ENCODE results near the gene ITPR3. TPM values are rescaled to one million over a fixed set of nuclear protein-coding genes. Genes with fewer than 3 reads are reported as not detected.

ITPR3 gene
- total and polyA plus RNA-seq, 2 donors (not counting 3 experiments of a cell fraction or from before 2014, with no cell fraction given): 28.8 to 52.2 TPM

DNA sequence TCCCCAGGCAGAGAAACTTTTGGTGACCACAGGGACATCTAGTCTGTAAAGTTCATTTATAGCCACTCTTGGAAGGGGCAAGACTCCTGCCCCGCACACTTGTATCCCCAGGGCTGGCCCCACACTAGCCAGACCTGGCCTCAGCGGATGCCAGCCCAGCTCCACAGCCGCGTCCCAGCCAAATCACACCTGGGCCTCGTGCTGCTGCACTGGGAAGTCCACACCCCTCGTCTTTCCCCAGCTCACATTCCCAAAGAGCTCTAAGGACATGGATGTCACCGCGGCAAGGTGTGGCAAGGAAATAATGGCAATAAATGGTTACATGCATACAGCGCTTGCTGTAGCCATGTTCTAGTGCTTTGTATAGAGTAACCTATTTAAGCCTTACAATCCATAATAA lies 117.0 kb downstream of the ITPR3 start:
- ChIA-PET POLR2A (no interaction called here), CTCF (interaction anchor here (1.1 kb wide), 1 partner anchor 9 kb away, joined by 3 read pairs; the partner anchor contains the start of gene IP6K3)
- Histone ChIP-seq H3K4me3 (replicated peaks in 1 of 3; ENCODE audit: insufficient read depth in 1 of 3, low read depth in 1 of 3, low read length in 3 of 3) (no peak overlapping the region), H3K27ac (ENCODE audit: insufficient read depth, low read depth, low read length) (no peak overlapping the region), H3K9ac (replicated peaks; ENCODE audit: extremely low read depth, insufficient read depth, low read length) (no peak overlapping the region), H3K36me3 (ENCODE audit: control insufficient read depth in 2 of 2, extremely low read depth in 1 of 2, insufficient read depth in 2 of 2, low read length in 2 of 2) (no peaks in the 10 kb centered on the region), H3K9me1 (replicated peaks; ENCODE audit: control insufficient read depth, extremely low read depth, insufficient read depth, low read length) (no peaks in the 10 kb centered on the region), H3K27me3 (ENCODE audit: control insufficient read depth in 2 of 2, insufficient read depth in 2 of 2, low read length in 2 of 2) (peaks cover 2 to 4% of the 10 kb centered on the region in 2 experiments), H3K4me1 (ENCODE audit: control insufficient read depth, extremely low read depth, insufficient read depth, low read length) (no peaks in the 10 kb centered on the region), H3K79me2 (ENCODE audit: control insufficient read depth, insufficient read depth, low read length) (no peaks in the 10 kb centered on the region), H4K20me1 (replicated peaks; ENCODE audit: control insufficient read depth, extremely low read depth, insufficient read depth, low read length) (no peaks in the 10 kb centered on the region), H3K4me2 (ENCODE audit: insufficient read depth, low read length) (no peak overlapping the region), H2AFZ (ENCODE audit: low read depth, low read length) (no peak overlapping the region), H3K9me3 (replicated peaks; ENCODE audit: control insufficient read depth, insufficient read depth, low read length) (no peaks in the 10 kb centered on the region)
- intact Hi-C loops (cut with micrococcal nuclease): no loop called here
- FAIRE-seq (no peak), DNase-seq (ENCODE audit: low read depth, low spot score) (no peak)
- TF ChIP-seq, protein P1, sequence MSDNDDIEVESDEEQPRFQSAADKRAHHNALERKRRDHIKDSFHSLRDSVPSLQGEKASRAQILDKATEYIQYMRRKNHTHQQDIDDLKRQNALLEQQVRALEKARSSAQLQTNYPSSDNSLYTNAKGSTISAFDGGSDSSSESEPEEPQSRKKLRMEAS (IDR thresholded peaks at IDR 0.05; ENCODE audit: insufficient read depth, insufficient read length): no peak
- TF ChIP-seq MYC (IDR thresholded peaks at IDR 0.05; ENCODE audit: low read depth, low read length) (no peak), GATA2 (IDR thresholded peaks at IDR 0.05; ENCODE audit: insufficient read depth, insufficient read length, low read depth, low read length) (no peak)
- no TSS peak for BruUV-seq (replicated peaks)
- dilution Hi-C loops (cut with MboI; ENCODE audit: extremely low pct_ligation_motif_present, low sequenced_read_pairs): no loop called here

DNA sequence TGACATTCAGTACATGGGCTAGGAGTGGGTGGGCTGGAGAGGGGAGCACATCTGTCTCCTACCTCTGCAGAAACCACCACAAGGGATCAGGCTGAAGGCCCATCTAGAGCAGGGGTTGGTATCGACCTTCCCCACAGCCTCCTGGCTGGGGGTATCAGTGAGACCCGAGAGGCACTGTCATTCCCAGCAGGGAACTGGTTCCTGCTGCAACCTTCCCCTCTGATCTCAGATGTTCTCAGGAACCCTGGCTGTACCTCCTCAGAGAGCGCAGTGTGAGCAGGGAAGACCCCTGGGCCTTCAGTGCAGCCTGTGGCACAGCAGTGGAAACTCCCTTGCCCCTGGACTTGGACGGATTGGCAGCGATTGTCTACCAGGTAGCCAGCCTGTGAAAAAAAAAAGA lies 117.8 kb downstream of the ITPR3 start:
- Histone ChIP-seq H3K4me2 (ENCODE audit: insufficient read depth, low read length) (no peak overlapping the region), H3K4me1 (ENCODE audit: control insufficient read depth, extremely low read depth, insufficient read depth, low read length) (no peaks in the 10 kb centered on the region), H3K79me2 (ENCODE audit: control insufficient read depth, insufficient read depth, low read length) (no peaks in the 10 kb centered on the region), H3K4me3 (replicated peaks in 1 of 3; ENCODE audit: insufficient read depth in 1 of 3, low read depth in 1 of 3, low read length in 3 of 3) (no peak overlapping the region), H3K36me3 (ENCODE audit: control insufficient read depth in 2 of 2, extremely low read depth in 1 of 2, insufficient read depth in 2 of 2, low read length in 2 of 2) (no peaks in the 10 kb centered on the region), H3K9ac (replicated peaks; ENCODE audit: extremely low read depth, insufficient read depth, low read length) (no peak overlapping the region), H3K9me3 (replicated peaks; ENCODE audit: control insufficient read depth, insufficient read depth, low read length) (no peaks in the 10 kb centered on the region), H4K20me1 (replicated peaks; ENCODE audit: control insufficient read depth, extremely low read depth, insufficient read depth, low read length) (no peaks in the 10 kb centered on the region), H3K27me3 (ENCODE audit: control insufficient read depth in 2 of 2, insufficient read depth in 2 of 2, low read length in 2 of 2) (peaks cover 4 to 5% of the 10 kb centered on the region in 2 experiments), H2AFZ (ENCODE audit: low read depth, low read length) (no peak overlapping the region), H3K27ac (ENCODE audit: insufficient read depth, low read depth, low read length) (no peak overlapping the region), H3K9me1 (replicated peaks; ENCODE audit: control insufficient read depth, extremely low read depth, insufficient read depth, low read length) (no peaks in the 10 kb centered on the region)
- ChIA-PET POLR2A (no interaction called here), CTCF (interaction anchor here (0.7 to 1.2 kb wide), 3 partner anchors 8 to 405 kb away, joined by 3 read pairs; partner anchors contain the start of gene IP6K3)
- no peak for DNase-seq (ENCODE audit: low read depth, low spot score)
- TF ChIP-seq GATA2 (IDR thresholded peaks at IDR 0.05; ENCODE audit: insufficient read depth, insufficient read length, low read depth, low read length): no peak
- intact Hi-C loops (cut with micrococcal nuclease) (no loop called here), dilution Hi-C loops (cut with MboI; ENCODE audit: extremely low pct_ligation_motif_present, low sequenced_read_pairs) (no loop called here)
- BruUV-seq (replicated peaks): no TSS peak
- no peak for FAIRE-seq

Measured in endothelial cell of umbilical vein (primary cell).